Measurements from ENCODE around the gene TLX1. TPM values are rescaled to one million over a fixed set of nuclear protein-coding genes. Genes with fewer than 3 reads are reported as not detected.
"Not testable (repeated sequence)": the region's sequence is repeated elsewhere in the genome, so short reads cannot be mapped to it uniquely, and the experiment has no call there.

The TLX1 gene
- total RNA-seq, 1 donor from 2014 or later, result not detected

DNA sequence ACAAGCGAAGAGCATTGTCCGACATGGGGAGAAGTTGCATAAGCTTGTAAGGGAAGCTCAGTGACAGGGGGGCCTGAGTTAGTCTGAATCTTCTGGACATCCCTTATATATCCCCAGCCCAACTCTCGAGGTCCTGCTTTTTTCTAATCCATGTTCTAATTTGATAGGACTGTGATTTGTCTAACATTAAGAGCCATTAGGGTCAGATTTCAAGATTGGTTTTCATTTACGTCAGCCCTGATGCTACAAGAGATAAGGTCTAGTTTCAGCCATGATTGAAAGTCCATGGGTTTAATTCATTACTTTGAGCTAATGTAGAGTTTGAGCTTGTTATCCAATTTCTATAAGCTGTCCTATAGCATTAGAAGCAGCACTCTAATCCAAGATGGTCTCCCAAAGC lies 20.3 kb downstream of the TLX1 start:
- H3K27ac ChIP-seq (replicated peaks), result no peak overlapping the region
- TF ChIP-seq CTCF (IDR thresholded peaks at IDR 0.05; ENCODE audit: borderline replicate concordance), result no peak
- peaks cover 8% of the 10 kb centered on the region for H3K9me3 ChIP-seq (replicated peaks)
- no peaks in the 10 kb centered on the region for H3K36me3 ChIP-seq
- H3K4me3 ChIP-seq, result no peak overlapping the region
- H3K4me1 ChIP-seq, result peaks cover 4% of the 10 kb centered on the region
- intact Hi-C loops (cut with micrococcal nuclease), result no loop called here
- DNase-seq, result no peak
- H3K27me3 ChIP-seq (ENCODE audit: low read depth), result peaks cover 94% of the 10 kb centered on the region

DNA sequence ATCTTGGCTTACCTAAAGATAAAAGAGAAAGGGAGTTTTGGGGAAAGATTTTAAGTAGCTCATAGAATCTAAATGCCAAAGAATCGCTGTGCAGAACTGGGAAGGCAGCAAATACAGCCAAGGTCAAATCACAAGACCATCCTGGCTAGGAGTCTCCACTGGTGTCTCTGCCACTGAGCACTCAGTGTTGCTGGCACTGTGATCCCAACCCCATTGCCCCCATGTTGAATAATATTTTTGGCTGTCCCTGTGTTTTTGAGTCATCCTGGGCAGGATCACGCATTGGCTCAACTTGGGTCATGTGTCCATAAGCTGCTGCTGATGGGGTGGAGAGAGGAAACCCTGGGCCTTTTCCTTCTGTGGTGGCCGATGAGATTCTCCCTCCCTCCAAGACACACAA lies 21.2 kb downstream of the TLX1 start:
- no peak for DNase-seq
- H3K4me1 ChIP-seq, result no peaks in the 10 kb centered on the region
- no peak overlapping the region for H3K4me3 ChIP-seq
- H3K27me3 ChIP-seq (ENCODE audit: low read depth), result peaks cover 94% of the 10 kb centered on the region
- no peaks in the 10 kb centered on the region for H3K36me3 ChIP-seq
- intact Hi-C loops (cut with micrococcal nuclease), result no loop called here
- H3K9me3 ChIP-seq (replicated peaks), result peaks cover 8% of the 10 kb centered on the region
- TF ChIP-seq CTCF (IDR thresholded peaks at IDR 0.05; ENCODE audit: borderline replicate concordance), result no peak
- H3K27ac ChIP-seq (replicated peaks), result no peak overlapping the region

DNA sequence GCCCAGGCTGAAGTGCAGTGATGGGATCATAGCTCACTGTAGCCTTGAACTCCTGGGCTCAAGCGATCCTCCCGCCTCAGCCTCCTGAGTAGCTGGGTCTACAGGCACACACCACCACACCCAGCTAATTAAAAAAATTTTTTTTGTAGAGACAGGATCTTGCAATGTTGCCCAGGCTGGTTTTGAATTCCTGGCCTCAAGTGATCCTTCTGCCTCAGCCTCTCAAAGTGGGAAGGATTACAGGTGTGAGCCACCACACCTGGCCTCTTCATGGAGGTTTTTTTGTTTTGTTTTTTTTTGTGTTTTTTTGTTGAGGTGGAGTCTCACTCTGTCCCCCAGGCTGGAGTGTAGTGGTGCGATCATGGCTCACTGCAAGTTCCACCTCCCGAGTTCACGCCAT lies 23.4 kb downstream of the TLX1 start:
- intact Hi-C loops (cut with micrococcal nuclease); H3K27ac ChIP-seq (replicated peaks); H3K36me3 ChIP-seq; H3K4me3 ChIP-seq; H3K4me1 ChIP-seq; H3K9me3 ChIP-seq (replicated peaks); DNase-seq: not testable (repeated sequence)
- H3K27me3 ChIP-seq (ENCODE audit: low read depth), result peaks cover 93% of the 10 kb centered on the region

GRCh38 chr10:101155896-101156295 lies 24.8 kb downstream of the TLX1 start:
- H3K4me1 ChIP-seq, result no peaks in the 10 kb centered on the region
- H3K9me3 ChIP-seq (replicated peaks), result no peaks in the 10 kb centered on the region
- no peak for TF ChIP-seq CTCF (IDR thresholded peaks at IDR 0.05; ENCODE audit: borderline replicate concordance)
- intact Hi-C loops (cut with micrococcal nuclease), result no loop called here
- H3K27ac ChIP-seq (replicated peaks), result no peak overlapping the region
- no peak overlapping the region for H3K4me3 ChIP-seq
- peaks cover 93% of the 10 kb centered on the region for H3K27me3 ChIP-seq (ENCODE audit: low read depth)
- no peaks in the 10 kb centered on the region for H3K36me3 ChIP-seq
- DNase-seq, result no peak

DNA sequence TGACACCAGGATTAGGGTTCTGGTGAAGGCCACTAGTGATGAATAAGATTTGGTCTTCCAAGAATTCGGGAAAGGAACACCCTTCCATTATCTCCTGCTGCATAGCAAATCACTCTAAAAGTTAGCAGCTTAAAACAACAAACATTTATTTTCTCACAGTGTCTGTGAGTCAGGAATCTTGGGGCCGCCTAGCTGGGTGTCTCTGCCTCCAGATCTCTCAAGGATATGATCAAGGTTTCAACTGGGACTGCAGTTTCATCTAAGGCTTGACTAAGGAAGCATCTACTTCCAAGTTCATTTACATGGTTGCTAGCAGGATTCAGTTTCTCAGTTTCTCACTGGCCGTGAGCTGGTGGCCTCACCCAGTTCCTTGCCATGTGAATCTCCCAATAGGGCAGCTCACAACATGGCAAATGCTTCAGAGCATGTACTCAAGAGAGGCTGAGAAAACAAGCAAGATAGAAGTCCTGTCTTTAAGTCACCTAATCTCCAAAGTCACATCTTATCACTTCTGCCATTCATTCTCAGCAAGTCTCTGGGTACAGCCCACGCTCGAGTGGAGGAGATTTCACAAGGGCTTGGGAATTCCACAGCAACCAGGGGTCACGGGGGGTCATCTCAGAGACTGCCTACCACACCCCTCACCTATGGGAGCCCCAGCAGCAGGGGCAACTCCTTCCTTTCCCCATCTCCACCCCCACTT lies 26.8 kb downstream of the TLX1 start:
- DNase-seq, result no peak
- Histone ChIP-seq H3K9me3 (replicated peaks) (no peaks in the 10 kb centered on the region), H3K27ac (replicated peaks) (no peak overlapping the region), H3K4me1 (peaks cover 5% of the 10 kb centered on the region), H3K36me3 (no peaks in the 10 kb centered on the region), H3K4me3 (no peak overlapping the region), H3K27me3 (ENCODE audit: low read depth) (peaks cover 87% of the 10 kb centered on the region)
- intact Hi-C loops (cut with micrococcal nuclease), result no loop called here
- TF ChIP-seq CTCF (IDR thresholded peaks at IDR 0.05; ENCODE audit: borderline replicate concordance), result no peak

DNA sequence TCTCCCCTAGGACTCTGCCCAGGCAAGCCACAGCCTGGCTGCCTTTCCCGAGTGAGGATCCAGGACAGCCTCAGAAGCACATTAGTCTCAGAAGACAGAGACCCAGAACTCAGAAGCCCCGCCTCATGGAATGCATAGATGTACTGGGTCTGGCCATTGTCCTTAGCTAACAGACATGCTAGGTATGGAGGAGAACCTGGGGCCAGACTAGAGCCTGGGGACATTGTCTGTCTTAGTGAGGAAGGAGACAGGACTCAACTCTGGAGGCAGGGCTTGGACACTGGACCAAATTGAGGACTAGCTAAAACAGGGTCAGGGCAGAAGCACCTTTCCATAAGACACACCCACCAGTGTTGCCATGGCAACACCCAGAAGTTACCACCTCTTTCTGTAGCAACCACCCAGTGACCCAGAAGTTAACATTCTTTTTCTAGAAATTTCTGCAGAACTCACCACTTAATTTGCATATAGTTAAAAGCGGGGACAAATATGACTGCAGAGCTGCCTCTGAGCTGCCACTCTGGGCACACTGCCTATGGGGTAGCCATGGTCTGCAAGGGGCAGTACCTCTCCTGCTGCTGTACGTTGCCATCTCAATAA lies 27.5 kb downstream of the TLX1 start:
- Histone ChIP-seq H3K4me3 (no peak overlapping the region), H3K9me3 (replicated peaks) (no peaks in the 10 kb centered on the region), H3K36me3 (no peaks in the 10 kb centered on the region), H3K4me1 (peaks cover 5% of the 10 kb centered on the region), H3K27me3 (ENCODE audit: low read depth) (peaks cover 87% of the 10 kb centered on the region), H3K27ac (replicated peaks) (no peak overlapping the region)
- no peak for TF ChIP-seq CTCF (IDR thresholded peaks at IDR 0.05; ENCODE audit: borderline replicate concordance)
- DNase-seq, result no peak
- intact Hi-C loops (cut with micrococcal nuclease), result no loop called here

Data from left ventricle myocardium inferior (tissue), 1 donor.